KMS-11 (cell line): ENCODE data around the gene TBC1D24.
A peak's percentile ranks its signal among the peaks of the same experiment; 100 is the strongest.

Source experiments
- H2AFZ ChIP-seq: fragments of 200-600 bp; sonication (generic); 2 replicates; pipeline ENCODE4 v1.6.1; 2016; ENCODE audit warnings: antibody characterized with exemption, mixed run types, low read depth
- H3K27ac ChIP-seq: fragments of 200-600 bp; sonication (generic); 2 replicates; pipeline ENCODE4 v1.6.1; 2016; ENCODE audit warnings: mild to moderate bottlenecking, mixed run types
- H3K27me3 ChIP-seq: fragments of 200-600 bp; sonication (generic); 2 replicates; pipeline ENCODE4 v1.6.1; 2017; ENCODE audit warnings: mild to moderate bottlenecking, low read depth, mixed run types, moderate library complexity; ENCODE audit not compliant: insufficient read depth
- H3K36me3 ChIP-seq: fragments of 200-600 bp; sonication (generic); 2 replicates; pipeline ENCODE4 v1.6.1; 2017; ENCODE audit warnings: mild to moderate bottlenecking, mixed run types; ENCODE audit not compliant: insufficient read depth
- H3K4me1 ChIP-seq: fragments of 200-600 bp; sonication (generic); 2 replicates; pipeline ENCODE4 v1.6.1; 2016; ENCODE audit warnings: mild to moderate bottlenecking, low read depth, mixed run types; ENCODE audit not compliant: poor library complexity, severe bottlenecking
- H3K4me2 ChIP-seq: fragments of 200-600 bp; sonication (generic); 2 replicates; pipeline ENCODE4 v1.7.0; 2016; ENCODE audit warnings: mild to moderate bottlenecking, mixed run types
- H3K4me3 ChIP-seq: fragments of 200-600 bp; sonication (generic); IDR thresholded peaks from 2 replicates; pipeline ENCODE4 v1.6.1; 2017; ENCODE audit warnings: low read depth, low read length, mixed read lengths; ENCODE audit not compliant: insufficient read depth
- H3K79me2 ChIP-seq: fragments of 200-600 bp; sonication (generic); 2 replicates; pipeline ENCODE4 v1.6.1; 2016; ENCODE audit warnings: low read depth, mixed run types; ENCODE audit not compliant: insufficient read depth
- H3K9ac ChIP-seq: fragments of 200-600 bp; sonication (generic); 2 replicates; pipeline ENCODE4 v1.6.1; 2016; ENCODE audit warnings: mild to moderate bottlenecking, mixed run types
- H4K20me1 ChIP-seq: fragments of 200-600 bp; sonication (generic); 2 replicates; pipeline ENCODE4 v1.6.1; 2016; ENCODE audit warnings: mild to moderate bottlenecking, mixed run types; ENCODE audit not compliant: insufficient read depth
- CTCF ChIP-seq: fragments of 200-600 bp; sonication (generic); conservative IDR thresholded peaks from 2 replicates; pipeline ENCODE4 v1.6.1; 2017; ENCODE audit warnings: low read depth, mild to moderate bottlenecking, antibody characterized with exemption, low read length, moderate library complexity, mixed read lengths

Gene TBC1D24

GRCh38 chr16:2472885-2473445 lies 2.0 kb upstream of the TBC1D24 start:
- Histone ChIP-seq H3K27me3 (peaks cover 32% of the 10 kb centered on the region), H3K4me2 (peak overlapping the region; percentile 78), H3K27ac (no peak overlapping the region), H3K79me2 (peaks cover 3% of the 10 kb centered on the region; the same call in 1 of the 2 replicates), H3K4me1 (peaks cover 49% of the 10 kb centered on the region), H3K4me3 (no peak overlapping the region), H2AFZ (no peak overlapping the region), H3K9ac (peak overlapping the region; percentile 91; the same call in 1 of the 2 replicates), H4K20me1 (no peaks in the 10 kb centered on the region), H3K36me3 (no peaks in the 10 kb centered on the region)
- TF ChIP-seq CTCF, result no peak

- Histone ChIP-seq H2AFZ (peak overlapping the region; percentile 90), H3K27me3 (peaks cover 32% of the 10 kb centered on the region), H3K27ac (no peak overlapping the region), H3K9ac (peak overlapping the region; percentile 91; the same call in 1 of the 2 replicates), H3K36me3 (no peaks in the 10 kb centered on the region), H3K4me3 (no peak overlapping the region), H4K20me1 (no peaks in the 10 kb centered on the region), H3K4me1 (peaks cover 44% of the 10 kb centered on the region), H3K79me2 (peaks cover 7% of the 10 kb centered on the region; the same call in 1 of the 2 replicates), H3K4me2 (peak overlapping the region; percentile 78)
- TF ChIP-seq CTCF, result no peak
These were observed 1.4 kb upstream of the TBC1D24 start for GRCh38 chr16:2473446-2473926.

- Histone ChIP-seq H3K79me2 (peaks cover 7% of the 10 kb centered on the region; the same call in 1 of the 2 replicates), H3K4me2 (peak overlapping the region; percentile 95), H3K27me3 (peaks cover 32% of the 10 kb centered on the region), H3K27ac (peak overlapping the region; percentile 70), H3K36me3 (no peaks in the 10 kb centered on the region), H4K20me1 (no peaks in the 10 kb centered on the region), H3K4me1 (peaks cover 37% of the 10 kb centered on the region), H3K9ac (peak overlapping the region; percentile 91), H2AFZ (peak overlapping the region; percentile 90), H3K4me3 (no peak overlapping the region)
- TF ChIP-seq CTCF, result peak; percentile 38; the same call in 1 of the 2 replicates
These were observed 689 bp upstream of the TBC1D24 start for GRCh38 chr16:2473999-2474876.

- H3K27ac ChIP-seq, result no peak overlapping the region
- peak overlapping the region; percentile 52 for H2AFZ ChIP-seq
- H3K79me2 ChIP-seq, result peaks cover 7% of the 10 kb centered on the region; the same call in 1 of the 2 replicates
- peak overlapping the region; percentile 80 for H3K4me2 ChIP-seq
- H3K9ac ChIP-seq, result peak overlapping the region; percentile 27; the same call in 1 of the 2 replicates
- H4K20me1 ChIP-seq, result no peaks in the 10 kb centered on the region
- H3K36me3 ChIP-seq, result no peaks in the 10 kb centered on the region
- H3K27me3 ChIP-seq, result peaks cover 18% of the 10 kb centered on the region
- no peak; the same call in 1 of the 2 replicates for TF ChIP-seq CTCF
- H3K4me3 ChIP-seq, result no peak overlapping the region
- peaks cover 26% of the 10 kb centered on the region for H3K4me1 ChIP-seq
These were observed 752 bp downstream of the TBC1D24 start for GRCh38 chr16:2475413-2476344.
